ENCODE measurements around the gene ZNHIT1.

The ZNHIT1 gene

DNA sequence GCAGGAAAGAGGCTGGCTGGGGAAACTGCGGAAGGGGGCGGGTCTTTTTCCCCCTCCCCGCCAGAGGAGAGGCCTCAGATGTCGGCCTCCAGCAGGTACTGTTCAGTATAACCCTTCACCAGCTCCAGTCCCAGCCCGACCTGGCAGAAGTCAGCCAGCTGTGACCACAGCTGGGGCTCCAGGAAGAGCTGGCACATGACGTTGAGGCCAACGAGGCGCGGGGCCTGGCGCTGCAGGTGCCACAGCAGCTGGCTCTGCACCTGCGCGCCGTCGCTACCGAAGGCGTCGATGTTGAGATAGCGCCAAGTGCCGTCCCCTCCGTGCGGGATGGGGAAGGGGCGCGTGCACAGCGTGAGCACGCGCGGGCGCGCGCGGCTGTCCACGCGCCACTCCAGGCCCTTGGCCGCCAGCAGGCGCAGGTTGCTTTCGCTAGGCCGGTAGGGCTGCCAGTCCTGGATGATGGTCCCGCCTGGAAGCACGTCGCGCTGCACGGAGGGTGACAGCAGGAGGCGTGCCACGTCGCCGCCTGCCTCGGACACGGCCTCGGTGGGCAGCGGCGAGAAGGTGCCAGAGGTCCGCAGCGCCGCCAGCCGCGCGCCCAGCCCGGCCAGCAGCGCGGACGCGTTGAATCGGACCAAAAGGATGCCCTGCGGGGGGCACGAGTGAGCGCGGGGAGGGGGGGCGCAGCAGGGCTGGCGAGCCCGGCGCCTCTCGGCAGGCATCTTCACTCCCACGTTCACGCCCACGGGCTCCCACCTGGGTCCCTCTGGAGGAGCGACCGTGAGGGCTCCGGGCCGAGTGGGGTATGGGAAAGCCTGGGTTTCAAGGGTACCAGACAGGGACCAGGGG, 45.7 kb upstream of the ZNHIT1 start:
- Histone ChIP-seq H2AFZ (ENCODE audit: low read depth, low read length) (no peak overlapping the region), H3K4me1 (ENCODE audit: low read length) (peaks cover 18% of the 10 kb centered on the region), H3K4me2 (ENCODE audit: low read length) (no peak overlapping the region), H3K27me3 (ENCODE audit: low read depth, low read length) (peaks cover 37% of the 10 kb centered on the region), H3K9ac (ENCODE audit: low read length) (no peak overlapping the region), H3K27ac (ENCODE audit: low read length) (no peak overlapping the region), H4K20me1 (ENCODE audit: insufficient read depth, low read length) (no peaks in the 10 kb centered on the region), H3K9me3 (ENCODE audit: insufficient read depth, low read length) (no peaks in the 10 kb centered on the region), H3K79me2 (ENCODE audit: low read length) (no peaks in the 10 kb centered on the region), H3K36me3 (replicated peaks; ENCODE audit: low read depth, low read length) (no peaks in the 10 kb centered on the region), H3K4me3 (ENCODE audit: low read length) (no peak overlapping the region)
- no peak for TF ChIP-seq CTCF (IDR thresholded peaks at IDR 0.05; ENCODE audit: low read depth, low read length)
- TF ChIP-seq EZH2phosphoT487 (IDR thresholded peaks at IDR 0.05; ENCODE audit: low read depth): no peak

DNA sequence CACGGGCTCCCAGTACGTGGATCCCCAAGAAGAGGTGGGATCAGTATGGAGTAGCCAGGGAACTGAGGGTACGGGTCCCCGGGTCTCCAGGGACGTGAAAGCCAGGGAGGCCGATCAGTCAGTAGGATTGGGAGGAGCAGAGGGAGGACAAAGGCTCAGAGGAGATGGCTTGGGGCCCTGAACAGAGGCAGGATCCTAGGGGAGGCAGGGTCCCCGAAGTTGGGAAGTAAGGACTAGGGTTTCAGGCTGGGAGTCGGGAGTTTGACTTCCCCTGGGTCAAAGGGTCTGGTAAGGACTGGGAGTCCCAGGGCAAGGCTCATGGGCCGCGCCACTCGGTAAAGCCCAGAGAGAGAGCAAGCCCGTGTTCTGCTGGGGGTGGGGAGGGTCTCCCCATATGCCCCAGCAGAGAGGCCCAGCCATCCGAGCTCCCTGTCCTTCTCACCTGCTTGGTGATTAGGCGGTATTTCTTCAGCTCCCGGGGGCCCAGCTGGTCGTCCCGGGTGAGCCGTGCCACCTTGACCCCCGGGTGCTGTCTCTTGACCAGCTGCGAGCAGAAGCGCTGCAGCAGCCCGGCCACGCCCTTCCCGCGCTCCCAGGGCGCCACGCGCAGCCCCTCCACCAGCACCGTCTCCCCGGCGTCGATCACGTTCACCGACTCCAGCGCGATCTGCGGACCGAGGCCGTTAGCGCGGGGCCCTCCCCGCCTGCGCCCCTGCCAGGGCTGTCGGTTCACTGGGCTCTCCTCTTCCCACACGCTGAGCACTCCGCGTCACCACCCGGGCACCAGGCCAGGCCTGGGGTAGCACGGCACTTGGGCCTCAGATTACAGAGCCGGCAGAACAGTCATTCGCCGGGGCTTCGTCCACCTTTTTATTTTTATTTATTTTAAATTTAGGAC, 44.9 kb upstream of the ZNHIT1 start:
- Histone ChIP-seq H3K9me3 (ENCODE audit: insufficient read depth, low read length) (no peaks in the 10 kb centered on the region), H3K4me3 (ENCODE audit: low read length) (no peak overlapping the region), H3K27ac (ENCODE audit: low read length) (no peak overlapping the region), H3K4me2 (ENCODE audit: low read length) (no peak overlapping the region), H4K20me1 (ENCODE audit: insufficient read depth, low read length) (no peaks in the 10 kb centered on the region), H3K36me3 (replicated peaks; ENCODE audit: low read depth, low read length) (no peaks in the 10 kb centered on the region), H3K4me1 (ENCODE audit: low read length) (peaks cover 18% of the 10 kb centered on the region), H3K79me2 (ENCODE audit: low read length) (no peaks in the 10 kb centered on the region), H3K9ac (ENCODE audit: low read length) (no peak overlapping the region), H3K27me3 (ENCODE audit: low read depth, low read length) (peaks cover 32% of the 10 kb centered on the region), H2AFZ (ENCODE audit: low read depth, low read length) (no peak overlapping the region)
- TF ChIP-seq CTCF (IDR thresholded peaks at IDR 0.05; ENCODE audit: low read depth, low read length): no peak
- TF ChIP-seq EZH2phosphoT487 (IDR thresholded peaks at IDR 0.05; ENCODE audit: low read depth): no peak

DNA sequence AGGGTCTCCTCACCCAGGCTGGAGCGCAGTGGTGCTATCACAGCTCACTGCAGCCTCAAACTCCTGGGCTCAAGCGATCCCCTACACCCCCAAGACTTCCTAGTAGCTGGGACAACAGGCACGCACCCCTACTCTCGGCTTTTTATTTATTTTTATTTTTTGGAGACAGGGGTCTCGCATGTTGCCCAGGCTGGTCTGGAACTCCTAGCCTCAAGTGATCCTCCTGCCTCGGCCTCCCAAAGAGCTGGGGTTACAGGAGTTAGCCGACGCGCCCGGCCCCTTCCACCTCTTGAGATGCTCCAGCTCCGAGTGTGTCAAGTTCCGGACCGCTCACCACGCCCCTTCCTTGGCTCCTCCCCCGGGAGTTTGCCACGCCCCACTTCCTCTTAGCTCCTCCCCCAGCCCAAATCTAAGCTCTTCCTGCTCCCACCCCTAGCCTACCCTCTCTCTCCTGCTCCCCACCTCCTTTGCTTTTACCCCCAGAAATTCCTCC, 44.2 kb upstream of the ZNHIT1 start:
- Histone ChIP-seq H3K9ac (ENCODE audit: low read length) (no peak overlapping the region), H3K4me1 (ENCODE audit: low read length) (peaks cover 15% of the 10 kb centered on the region), H4K20me1 (ENCODE audit: insufficient read depth, low read length) (no peaks in the 10 kb centered on the region), H3K9me3 (ENCODE audit: insufficient read depth, low read length) (no peaks in the 10 kb centered on the region), H3K27ac (ENCODE audit: low read length) (no peak overlapping the region), H3K4me3 (ENCODE audit: low read length) (no peak overlapping the region), H3K36me3 (replicated peaks; ENCODE audit: low read depth, low read length) (no peaks in the 10 kb centered on the region), H2AFZ (ENCODE audit: low read depth, low read length) (no peak overlapping the region), H3K79me2 (ENCODE audit: low read length) (no peaks in the 10 kb centered on the region), H3K27me3 (ENCODE audit: low read depth, low read length) (peaks cover 25% of the 10 kb centered on the region), H3K4me2 (ENCODE audit: low read length) (no peak overlapping the region)
- TF ChIP-seq CTCF (IDR thresholded peaks at IDR 0.05; ENCODE audit: low read depth, low read length) (no peak), EZH2phosphoT487 (IDR thresholded peaks at IDR 0.05; ENCODE audit: low read depth) (no peak)

- H3K4me1 ChIP-seq (ENCODE audit: low read length): peaks cover 9% of the 10 kb centered on the region
- no peaks in the 10 kb centered on the region for H4K20me1 ChIP-seq (ENCODE audit: insufficient read depth, low read length)
- H3K9me3 ChIP-seq (ENCODE audit: insufficient read depth, low read length): no peaks in the 10 kb centered on the region
- no peak overlapping the region for H3K4me2 ChIP-seq (ENCODE audit: low read length)
- TF ChIP-seq EZH2phosphoT487 (IDR thresholded peaks at IDR 0.05; ENCODE audit: low read depth) (no peak), CTCF (IDR thresholded peaks at IDR 0.05; ENCODE audit: low read depth, low read length) (no peak)
- no peak overlapping the region for H3K27ac ChIP-seq (ENCODE audit: low read length)
- H3K79me2 ChIP-seq (ENCODE audit: low read length): no peaks in the 10 kb centered on the region
- H3K27me3 ChIP-seq (ENCODE audit: low read depth, low read length): peaks cover 21% of the 10 kb centered on the region
- no peak overlapping the region for H3K4me3 ChIP-seq (ENCODE audit: low read length)
- no peak overlapping the region for H3K9ac ChIP-seq (ENCODE audit: low read length)
- H3K36me3 ChIP-seq (replicated peaks; ENCODE audit: low read depth, low read length): no peaks in the 10 kb centered on the region
- H2AFZ ChIP-seq (ENCODE audit: low read depth, low read length): no peak overlapping the region
Measured at GRCh38 chr7:101174322-101174854, 43.6 kb upstream of the ZNHIT1 start.

All from OCI-LY3 (cell line).